GM23248 (cell line): Measurements from ENCODE around the gene ARHGEF7. TPM values are rescaled to one million over a fixed set of nuclear protein-coding genes. Genes with fewer than 3 reads are reported as not detected.

Experiments
- DNase-seq: peaks from one replicate; pipeline ENCODE4 v3.0.0-alpha.2; 2015
- H2AFZ ChIP-seq: fragments of 200-600 bp; sonication (generic); 2 replicates; pipeline ENCODE4 v1.6.1; 2016; ENCODE audit warnings: antibody characterized with exemption
- H3F3A ChIP-seq: fragments of 200-600 bp; sonication (generic); 2 replicates; pipeline ENCODE4 v1.6.1; 2016; ENCODE audit warnings: mild to moderate bottlenecking, antibody characterized with exemption, mixed run types; ENCODE audit not compliant: insufficient read depth
- H3K27ac ChIP-seq: fragments of 200-600 bp; sonication (generic); 2 replicates; pipeline ENCODE4 v1.5.1; 2016; ENCODE audit warnings: mild to moderate bottlenecking
- H3K27me3 ChIP-seq: fragments of 200-600 bp; sonication (generic); replicated peaks from 2 replicates; pipeline ENCODE4 v1.6.1; 2016; ENCODE audit warnings: mild to moderate bottlenecking; ENCODE audit not compliant: insufficient read depth
- H3K36me3 ChIP-seq: fragments of 200-600 bp; sonication (generic); 2 replicates; pipeline ENCODE4 v1.6.1; 2016; ENCODE audit warnings: low read depth, mild to moderate bottlenecking
- H3K4me1 ChIP-seq: fragments of 200-600 bp; sonication (generic); 2 replicates; pipeline ENCODE4 v1.6.1; 2016; ENCODE audit warnings: mild to moderate bottlenecking; ENCODE audit not compliant: insufficient read depth
- H3K4me2 ChIP-seq: fragments of 200-600 bp; sonication (generic); one replicate; pipeline ENCODE4 v1.6.1; 2016; ENCODE audit warnings: mild to moderate bottlenecking; ENCODE audit not compliant: unreplicated experiment
- H3K4me3 ChIP-seq: fragments of 200-600 bp; sonication (generic); 2 replicates; pipeline ENCODE4 v1.5.1; 2016; ENCODE audit warnings: mild to moderate bottlenecking
- H3K79me2 ChIP-seq: fragments of 200-600 bp; sonication (generic); 2 replicates; pipeline ENCODE4 v1.6.1; 2016; ENCODE audit warnings: mild to moderate bottlenecking; ENCODE audit not compliant: insufficient read depth
- H3K9ac ChIP-seq: fragments of 200-600 bp; sonication (generic); 2 replicates; pipeline ENCODE4 v1.6.1; 2016; ENCODE audit warnings: mild to moderate bottlenecking
- H3K9me2 ChIP-seq: fragments of 200-600 bp; sonication (generic); 2 replicates; pipeline ENCODE4 v1.6.1; 2016; ENCODE audit warnings: mixed run types, mild to moderate bottlenecking, moderate library complexity; ENCODE audit not compliant: insufficient read depth
- H3K9me3 ChIP-seq: fragments of 200-600 bp; sonication (generic); one replicate; pipeline ENCODE4 v1.6.1; 2017; ENCODE audit warnings: low read depth
- H4K20me1 ChIP-seq: fragments of 200-600 bp; sonication (generic); 2 replicates; pipeline ENCODE4 v1.6.0; 2016; ENCODE audit not compliant: insufficient read depth
- EZH2 ChIP-seq: fragments of 200-600 bp; sonication (generic); IDR thresholded peaks from 2 replicates; pipeline ENCODE4 v1.6.1; 2018; ENCODE audit warnings: antibody characterized with exemption, mild to moderate bottlenecking; ENCODE audit not compliant: insufficient read depth, poor library complexity, severe bottlenecking
- EZH2phosphoT487 ChIP-seq: fragments of 200-600 bp; sonication (generic); IDR thresholded peaks from 2 replicates; pipeline ENCODE4 v1.6.1; 2018; ENCODE audit warnings: antibody characterized with exemption, moderate library complexity, mild to moderate bottlenecking, low read depth; ENCODE audit not compliant: insufficient read depth
- WGBS, 2 experiments: methylation state at CpG; one replicate each; pipeline ENCODE4 v1.1.6; 2015 to 2017; ENCODE audit warnings: low lambda C conversion rate in 2 of 2, low coverage in 1 of 2; ENCODE audit errors: missing lambda C conversion rate in 2 of 2; 5-methylcytosine and 5-hydroxymethylcytosine counted together
- in situ Hi-C: fragments of 300-500 bp; cut with MboI; formaldehyde crosslinking; loops from 2 replicates; pipeline ENCODE4 v1.15.0; 2020
- polyA plus RNA-seq: library from polyadenylated mRNA; unstranded; fragments of >200 nt; fragmentation: Nextera tagmentation; extraction: Ambion mirVana; gene quantifications from 2 replicates; pipeline ENCODE4 v1.2.1, GENCODE V29; 2016
- total RNA-seq: library from RNA; depleted of rRNA; stranded (reverse); fragments of >200 nt; shearing (Covaris generic); gene quantifications from 2 replicates; pipeline ENCODE4 v1.2.3, GENCODE V29; 2014

ARHGEF7 gene
- total and polyA plus RNA-seq, 2 experiments from 2014 or later, result 19.0 to 23.0 TPM

- 85 to 86% methylated on average over 6 of the region's 6 CpGs for WGBS, 2 experiments
- Histone ChIP-seq H4K20me1 (peaks cover 23% of the 10 kb centered on the region), H3K27ac (no peak overlapping the region), H3K27me3 (no peaks in the 10 kb centered on the region), H3K36me3 (no peaks in the 10 kb centered on the region), H3K9ac (no peak overlapping the region), H3K4me1 (no peaks in the 10 kb centered on the region), H2AFZ (no peak overlapping the region), H3K4me2 (no peak overlapping the region), H3K9me2 (no peaks in the 10 kb centered on the region), H3K4me3 (no peak overlapping the region), H3K79me2 (peaks cover 100% of the 10 kb centered on the region), H3F3A (no peaks in the 10 kb centered on the region), H3K9me3 (no peaks in the 10 kb centered on the region)
- no peak for DNase-seq
- TF ChIP-seq EZH2phosphoT487 (no peak), EZH2 (no peak)
- in situ Hi-C loops, result no loop called here
Measured at GRCh38 chr13:111179908-111180760, 65.0 kb downstream of the ARHGEF7 start.

GRCh38 chr13:111181977-111182376 is 66.9 kb downstream of the ARHGEF7 start:
- in situ Hi-C loops, result no loop called here
- no peaks in the 10 kb centered on the region for H3K36me3 ChIP-seq

GRCh38 chr13:111183087-111183645 is 68.1 kb downstream of the ARHGEF7 start:
- Histone ChIP-seq H3K4me2 (no peak overlapping the region), H3K9me2 (no peaks in the 10 kb centered on the region), H3K27me3 (no peaks in the 10 kb centered on the region), H3K4me3 (no peak overlapping the region), H3K4me1 (no peaks in the 10 kb centered on the region), H3F3A (no peaks in the 10 kb centered on the region), H4K20me1 (peaks cover 31% of the 10 kb centered on the region), H3K79me2 (peaks cover 100% of the 10 kb centered on the region), H3K36me3 (no peaks in the 10 kb centered on the region), H3K9ac (no peak overlapping the region), H3K27ac (no peak overlapping the region), H2AFZ (no peak overlapping the region), H3K9me3 (no peaks in the 10 kb centered on the region)
- in situ Hi-C loops, result no loop called here
- TF ChIP-seq EZH2 (no peak), EZH2phosphoT487 (no peak)
- DNase-seq, result no peak
- WGBS, 2 experiments, result 97 to 100% methylated on average over 6 of the region's 6 CpGs

More at GRCh38 chr13:111181977-111182376, 66.9 kb downstream of the ARHGEF7 start:
- DNase-seq, result no peak
- TF ChIP-seq EZH2 (no peak), EZH2phosphoT487 (no peak)
- Histone ChIP-seq H3K79me2 (peaks cover 100% of the 10 kb centered on the region), H3K9me2 (no peaks in the 10 kb centered on the region), H3K4me2 (no peak overlapping the region), H3K9me3 (no peaks in the 10 kb centered on the region), H3K4me3 (no peak overlapping the region), H3K9ac (no peak overlapping the region), H4K20me1 (peaks cover 29% of the 10 kb centered on the region), H2AFZ (no peak overlapping the region), H3K4me1 (no peaks in the 10 kb centered on the region), H3F3A (no peaks in the 10 kb centered on the region), H3K27me3 (no peaks in the 10 kb centered on the region), H3K27ac (no peak overlapping the region)
- 94 to 95% methylated on average over 14 of the region's 14 CpGs for WGBS, 2 experiments

- in situ Hi-C loops, result no loop called here
- Histone ChIP-seq H3K4me1 (no peaks in the 10 kb centered on the region), H3K27ac (no peak overlapping the region), H3K27me3 (no peaks in the 10 kb centered on the region), H4K20me1 (peaks cover 29% of the 10 kb centered on the region), H3K9me2 (no peaks in the 10 kb centered on the region), H3K9ac (no peak overlapping the region), H3K4me3 (no peak overlapping the region), H2AFZ (no peak overlapping the region), H3K4me2 (no peak overlapping the region), H3K9me3 (no peaks in the 10 kb centered on the region), H3K79me2 (peaks cover 100% of the 10 kb centered on the region), H3K36me3 (no peaks in the 10 kb centered on the region), H3F3A (no peaks in the 10 kb centered on the region)
- WGBS, 2 experiments, result 85 to 87% methylated on average over 10 of the region's 10 CpGs
- DNase-seq, result no peak
- TF ChIP-seq EZH2 (no peak), EZH2phosphoT487 (no peak)
Measured at GRCh38 chr13:111183959-111184358, 68.8 kb downstream of the ARHGEF7 start.
